Measurements from ENCODE around the gene PTDSS2.

GRCh38 chr11:497565-498296, 47.7 kb downstream of the PTDSS2 start:
- TF ChIP-seq, protein P1, sequence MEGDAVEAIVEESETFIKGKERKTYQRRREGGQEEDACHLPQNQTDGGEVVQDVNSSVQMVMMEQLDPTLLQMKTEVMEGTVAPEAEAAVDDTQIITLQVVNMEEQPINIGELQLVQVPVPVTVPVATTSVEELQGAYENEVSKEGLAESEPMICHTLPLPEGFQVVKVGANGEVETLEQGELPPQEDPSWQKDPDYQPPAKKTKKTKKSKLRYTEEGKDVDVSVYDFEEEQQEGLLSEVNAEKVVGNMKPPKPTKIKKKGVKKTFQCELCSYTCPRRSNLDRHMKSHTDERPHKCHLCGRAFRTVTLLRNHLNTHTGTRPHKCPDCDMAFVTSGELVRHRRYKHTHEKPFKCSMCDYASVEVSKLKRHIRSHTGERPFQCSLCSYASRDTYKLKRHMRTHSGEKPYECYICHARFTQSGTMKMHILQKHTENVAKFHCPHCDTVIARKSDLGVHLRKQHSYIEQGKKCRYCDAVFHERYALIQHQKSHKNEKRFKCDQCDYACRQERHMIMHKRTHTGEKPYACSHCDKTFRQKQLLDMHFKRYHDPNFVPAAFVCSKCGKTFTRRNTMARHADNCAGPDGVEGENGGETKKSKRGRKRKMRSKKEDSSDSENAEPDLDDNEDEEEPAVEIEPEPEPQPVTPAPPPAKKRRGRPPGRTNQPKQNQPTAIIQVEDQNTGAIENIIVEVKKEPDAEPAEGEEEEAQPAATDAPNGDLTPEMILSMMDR (IDR thresholded peaks at IDR 0.05) = no peak
- TF ChIP-seq POLR2A (IDR thresholded peaks at IDR 0.05) = no peak

Data from right lobe of liver (tissue), 4 donors.